K562 (cell line): ENCODE results near the gene COL25A1. TPM values are rescaled to one million over a fixed set of nuclear protein-coding genes. Genes with fewer than 3 reads are reported as not detected.

Source experiments
- BMI1 ChIP-seq: fragments of 150-350 bp; IDR thresholded peaks from 2 replicates; pipeline ENCODE4 v1.6.1; 2014; ENCODE audit warnings: low read length
- EGR1 ChIP-seq: fragments of 450-650 bp; conservative IDR thresholded peaks from 2 replicates; pipeline ENCODE4 v1.6.1; 2017; ENCODE audit warnings: mild to moderate bottlenecking
- FOXJ2 ChIP-seq: fragments of 200-800 bp; sonication (Bioruptor generic); IDR thresholded peaks from 2 replicates; pipeline ENCODE4 v1.6.1; 2016; ENCODE audit warnings: missing genetic modification characterization, missing compliant biosample characterization
- MEIS2 ChIP-seq: fragments of 450-650 bp; IDR thresholded peaks from 2 replicates; pipeline ENCODE4 v1.6.1; 2014; ENCODE audit warnings: mild to moderate bottlenecking; ENCODE audit not compliant: partially characterized antibody
- NCOR1 ChIP-seq: fragments of 450-650 bp; IDR thresholded peaks from 2 replicates; pipeline ENCODE4 v1.6.1; 2016; ENCODE audit warnings: mild to moderate bottlenecking, moderate library complexity
- PHF21A ChIP-seq: fragments of 450-650 bp; IDR thresholded peaks from 2 replicates; pipeline ENCODE4 v1.6.1; 2017; ENCODE audit warnings: low read depth, borderline replicate concordance
- SNAPC5 ChIP-seq: fragments of 250-450 bp; sonication (Bioruptor Pico); IDR thresholded peaks from 2 replicates; pipeline ENCODE4 v1.8.0; 2021; ENCODE audit warnings: moderate library complexity, mild to moderate bottlenecking, inconsistent platforms
- SNRNP70 ChIP-seq: fragments of 200-400 bp; formaldehyde crosslinking; optimal IDR thresholded peaks from 2 replicates; pipeline ENCODE3; 2017; ENCODE audit warnings: low read depth, low read length
- TCF7L2 ChIP-seq: fragments of 150-350 bp; IDR thresholded peaks from 2 replicates; pipeline ENCODE4 v1.6.1; 2016; ENCODE audit warnings: low read depth, mild to moderate bottlenecking, low read length, moderate library complexity
- ZBTB9 ChIP-seq: fragments of 450-650 bp; formaldehyde crosslinking; IDR thresholded peaks from 2 replicates; pipeline ENCODE4 v1.4.0; 2020; ENCODE audit warnings: mild to moderate bottlenecking, moderate library complexity
- ZKSCAN8 ChIP-seq: fragments of 200-800 bp; sonication (Bioruptor generic); IDR thresholded peaks from 2 replicates; pipeline ENCODE4 v1.6.1; 2016; ENCODE audit warnings: missing genetic modification characterization, missing compliant biosample characterization
- ZNF586 ChIP-seq: fragments of 450-650 bp; formaldehyde crosslinking; conservative IDR thresholded peaks from 2 replicates; pipeline ENCODE4 v1.4.0; 2020; ENCODE audit warnings: mild to moderate bottlenecking, moderate library complexity
- polyA plus RNA-seq, 8 experiments: library from polyadenylated mRNA; depleted of rRNA in 4 of 8; stranded (reverse) in 5 of 8; unstranded in 3 of 8; fragments of >200 nt; fragmentation: Nextera tagmentation in 2 of 8; fragmentation: Illumina TruSeq in 1 of 8; extraction: Ambion mirVana in 2 of 8; extraction: Trizol in 1 of 8; gene quantifications; 2 replicates each; pipeline versions ENCODE4 v1.2.1 to v1.2.3, GENCODE V29; 2011 to 2014; ENCODE audit warnings: inconsistent platforms in 1 of 8, missing spikeins in 1 of 8
- total RNA-seq, 7 experiments: library from RNA; depleted of rRNA in 6 of 7; stranded (reverse); fragments of >200 nt in 6 of 7; fragmentation: Illumina TruSeq in 2 of 7; extraction: Trizol in 2 of 7; gene quantifications; 2 replicates each; pipeline versions ENCODE4 v1.2.1 to v1.2.3, GENCODE V29; 2011 to 2021; ENCODE audit warnings: low replicate concordance in 1 of 7
- TF ChIP-seq, protein P1 (sequence below): fragments of 450-650 bp; IDR thresholded peaks from one replicate; pipeline ENCODE4 v1.6.1; 2018; ENCODE audit warnings: mild to moderate bottlenecking, moderate library complexity; ENCODE audit not compliant: partially characterized antibody
- TF ChIP-seq, protein P2 (sequence below): fragments of 450-650 bp; formaldehyde crosslinking; IDR thresholded peaks from 2 replicates; pipeline ENCODE4 v1.4.0; 2020; ENCODE audit warnings: mild to moderate bottlenecking, moderate library complexity

The COL25A1 gene
- total and polyA plus RNA-seq, 9 of the 15 experiments (the other 6 are each of a cell fraction or from before 2014, with no cell fraction given) = 0.03 to 0.62 (median 0.27) TPM

DNA sequence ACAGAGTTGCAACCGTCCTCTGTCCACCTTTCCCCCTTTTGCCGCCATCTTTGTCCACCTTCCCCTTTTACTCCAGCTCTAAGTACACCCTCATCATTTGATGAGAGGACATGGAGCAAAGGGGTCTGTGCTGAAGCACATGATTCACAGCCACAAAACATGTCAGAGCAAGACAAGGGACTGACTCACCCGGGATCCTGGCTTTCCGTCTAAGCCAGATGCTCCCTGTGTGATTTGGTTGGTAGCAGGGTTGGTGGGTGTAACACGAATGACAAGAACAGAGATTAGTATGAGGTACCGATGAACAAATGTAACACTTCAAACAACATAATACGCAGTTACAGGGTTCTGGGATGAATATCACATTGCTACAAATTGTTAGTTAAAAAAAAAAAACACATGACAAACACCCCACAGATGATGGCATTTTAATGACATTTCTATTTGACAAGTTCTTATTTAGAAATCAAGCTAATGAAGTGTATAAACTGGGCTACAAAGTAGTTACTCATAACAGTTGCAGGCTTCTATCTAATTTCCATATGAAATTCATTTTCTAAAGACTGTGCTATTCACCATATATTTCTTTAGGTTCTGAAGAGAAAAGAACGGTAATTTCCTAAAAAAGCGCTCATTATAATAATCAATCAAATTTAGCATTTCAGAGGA lies 468.2 kb downstream of the COL25A1 start (continued):
- TF ChIP-seq, protein P1, sequence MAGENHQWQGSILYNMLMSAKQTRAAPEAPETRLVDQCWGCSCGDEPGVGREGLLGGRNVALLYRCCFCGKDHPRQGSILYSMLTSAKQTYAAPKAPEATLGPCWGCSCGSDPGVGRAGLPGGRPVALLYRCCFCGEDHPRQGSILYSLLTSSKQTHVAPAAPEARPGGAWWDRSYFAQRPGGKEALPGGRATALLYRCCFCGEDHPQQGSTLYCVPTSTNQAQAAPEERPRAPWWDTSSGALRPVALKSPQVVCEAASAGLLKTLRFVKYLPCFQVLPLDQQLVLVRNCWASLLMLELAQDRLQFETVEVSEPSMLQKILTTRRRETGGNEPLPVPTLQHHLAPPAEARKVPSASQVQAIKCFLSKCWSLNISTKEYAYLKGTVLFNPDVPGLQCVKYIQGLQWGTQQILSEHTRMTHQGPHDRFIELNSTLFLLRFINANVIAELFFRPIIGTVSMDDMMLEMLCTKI = no peak
- TF ChIP-seq ZBTB9 = no peak
- no peak for TF ChIP-seq SNRNP70
- no peak for TF ChIP-seq SNAPC5
- TF ChIP-seq MEIS2 = no peak
- TF ChIP-seq EGR1 = no peak
- no peak for TF ChIP-seq BMI1
- TF ChIP-seq TCF7L2 = no peak
- TF ChIP-seq FOXJ2 = no peak
- TF ChIP-seq, protein P2, sequence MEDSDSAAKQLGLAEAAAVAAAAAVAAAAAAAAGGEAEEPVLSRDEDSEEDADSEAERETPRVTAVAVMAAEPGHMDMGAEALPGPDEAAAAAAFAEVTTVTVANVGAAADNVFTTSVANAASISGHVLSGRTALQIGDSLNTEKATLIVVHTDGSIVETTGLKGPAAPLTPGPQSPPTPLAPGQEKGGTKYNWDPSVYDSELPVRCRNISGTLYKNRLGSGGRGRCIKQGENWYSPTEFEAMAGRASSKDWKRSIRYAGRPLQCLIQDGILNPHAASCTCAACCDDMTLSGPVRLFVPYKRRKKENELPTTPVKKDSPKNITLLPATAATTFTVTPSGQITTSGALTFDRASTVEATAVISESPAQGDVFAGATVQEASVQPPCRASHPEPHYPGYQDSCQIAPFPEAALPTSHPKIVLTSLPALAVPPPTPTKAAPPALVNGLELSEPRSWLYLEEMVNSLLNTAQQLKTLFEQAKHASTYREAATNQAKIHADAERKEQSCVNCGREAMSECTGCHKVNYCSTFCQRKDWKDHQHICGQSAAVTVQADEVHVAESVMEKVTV (CRISPR knock-in tag) = no peak
- TF ChIP-seq ZKSCAN8 (CRISPR knock-in tag) = no peak
- TF ChIP-seq NCOR1 = no peak
- no peak for TF ChIP-seq PHF21A
- TF ChIP-seq ZNF586 (CRISPR knock-in tag) = no peak
- TF ChIP-seq, all 486 proteins: peak for 0
